Keratinocyte (primary cell): ENCODE measurements around the gene SYNE1. TPM values are rescaled to one million over a fixed set of nuclear protein-coding genes. Genes with fewer than 3 reads are reported as not detected.

ENCODE experiments used
- DNase-seq: peaks from one replicate; pipeline ENCODE4 v3.0.0-alpha.2; 2011; ENCODE audit warnings: low read depth, missing footprints, low spot score
- FAIRE-seq: peaks from 2 replicates; lab custom pipeline; 2011; peaks lifted over from hg19 to GRCh38; lab: Jason Lieb, UNC
- H2AFZ ChIP-seq: 2 replicates; pipeline ENCODE4 v1.6.0; 2012; ENCODE audit warnings: low read length, control low read depth, inconsistent platforms; ENCODE audit not compliant: control insufficient read depth
- H3K27ac ChIP-seq: 2 replicates; pipeline ENCODE4 v1.5.1; 2011; ENCODE audit warnings: low read length; ENCODE audit not compliant: control insufficient read depth, insufficient read depth
- H3K27me3 ChIP-seq: 3 replicates; pipeline ENCODE4 v1.6.0; 2011; ENCODE audit warnings: low read length; ENCODE audit not compliant: control insufficient read depth, insufficient read depth; ENCODE audit errors: extremely low read depth
- H3K36me3 ChIP-seq, 2 experiments: 2 replicates in 1 of 2; 3 replicates in 1 of 2; pipeline ENCODE4 v1.5.1; 2011; ENCODE audit warnings: low read length in 2 of 2, mild to moderate bottlenecking in 1 of 2; ENCODE audit not compliant: control insufficient read depth in 2 of 2, insufficient read depth in 2 of 2; ENCODE audit errors: extremely low read depth in 1 of 2
- H3K4me1 ChIP-seq: 3 replicates; pipeline ENCODE4 v1.5.1; 2011; ENCODE audit warnings: low read length; ENCODE audit not compliant: control insufficient read depth, insufficient read depth; ENCODE audit errors: extremely low read depth
- H3K4me2 ChIP-seq: 3 replicates; pipeline ENCODE4 v1.6.0; 2011; ENCODE audit warnings: low read depth, low read length; ENCODE audit not compliant: control insufficient read depth, insufficient read depth; ENCODE audit errors: extremely low read depth
- H3K4me3 ChIP-seq, 3 experiments: fragments of 200-600 bp in 1 of 3; sonication (generic) in 1 of 3; 2 replicates in 2 of 3; 3 replicates in 1 of 3; pipeline ENCODE4 v1.5.1; 2011 to 2016; ENCODE audit warnings: low read length in 3 of 3, mild to moderate bottlenecking in 3 of 3, control low read depth in 2 of 3, inconsistent platforms in 1 of 3, low read depth in 1 of 3, mixed read lengths in 1 of 3, mixed run types in 1 of 3, moderate library complexity in 1 of 3; ENCODE audit not compliant: control insufficient read depth in 2 of 3, insufficient read depth in 2 of 3; ENCODE audit errors: extremely low read depth in 1 of 3
- H3K79me2 ChIP-seq: 2 replicates; pipeline ENCODE4 v1.6.0; 2012; ENCODE audit warnings: low read length; ENCODE audit not compliant: control insufficient read depth, insufficient read depth
- H3K9ac ChIP-seq: 3 replicates; pipeline ENCODE4 v1.6.0; 2011; ENCODE audit warnings: low read length; ENCODE audit not compliant: control insufficient read depth, insufficient read depth; ENCODE audit errors: extremely low read depth
- H3K9me1 ChIP-seq: 3 replicates; pipeline ENCODE4 v1.6.0; 2011; ENCODE audit warnings: low read length; ENCODE audit not compliant: control insufficient read depth, insufficient read depth; ENCODE audit errors: extremely low read depth
- H3K9me3 ChIP-seq: 2 replicates; pipeline ENCODE4 v1.5.1; 2012; ENCODE audit warnings: low read depth, low read length; ENCODE audit not compliant: control insufficient read depth
- H4K20me1 ChIP-seq: 3 replicates; pipeline ENCODE4 v1.6.0; 2011; ENCODE audit warnings: low read length; ENCODE audit not compliant: control insufficient read depth, insufficient read depth; ENCODE audit errors: extremely low read depth
- EZH2 ChIP-seq: IDR thresholded peaks from one replicate; pipeline ENCODE4 v1.6.1; 2012; ENCODE audit warnings: inconsistent platforms, mild to moderate bottlenecking, low read length, moderate library complexity
- dilution Hi-C: fragments of 300-500 bp; cut with MboI; formaldehyde crosslinking; loops from one replicate; pipeline ENCODE4 v1.7.0; 2020; ENCODE audit warnings: low sequenced_read_pairs; ENCODE audit not compliant: extremely low pct_ligation_motif_present
- polyA plus RNA-seq, 5 experiments: library from polyadenylated mRNA; depleted of rRNA in 3 of 5; stranded (reverse) in 3 of 5; stranded (forward) in 1 of 5; unstranded in 1 of 5; fragments of >200 nt; gene quantifications; 1 replicate in 1 of 5; 2 replicates in 3 of 5; 3 replicates in 1 of 5; pipeline versions ENCODE4 v1.2.1 to v1.2.3, GENCODE V29; 2011 to 2012; ENCODE audit warnings: missing spikeins in 2 of 5, low read depth in 1 of 5, low replicate concordance in 1 of 5
- TF ChIP-seq, protein P1 (sequence below), 3 experiments: IDR thresholded peaks in 1 of 3; conservative IDR thresholded peaks in 1 of 3; optimal IDR thresholded peaks in 1 of 3; 2 replicates in 2 of 3; 3 replicates in 1 of 3; pipeline versions ENCODE3 to v1.5.1; 2011; ENCODE audit warnings: low read length in 3 of 3, mild to moderate bottlenecking in 3 of 3, moderate library complexity in 2 of 3, control low read depth in 1 of 3, inconsistent platforms in 1 of 3; ENCODE audit not compliant: insufficient read depth in 2 of 3; ENCODE audit errors: extremely low read depth in 1 of 3

SYNE1 gene
- polyA plus RNA-seq, 1 donor (not counting 4 experiments of a cell fraction or from before 2014, with no cell fraction given) = 4.0 TPM

DNA sequence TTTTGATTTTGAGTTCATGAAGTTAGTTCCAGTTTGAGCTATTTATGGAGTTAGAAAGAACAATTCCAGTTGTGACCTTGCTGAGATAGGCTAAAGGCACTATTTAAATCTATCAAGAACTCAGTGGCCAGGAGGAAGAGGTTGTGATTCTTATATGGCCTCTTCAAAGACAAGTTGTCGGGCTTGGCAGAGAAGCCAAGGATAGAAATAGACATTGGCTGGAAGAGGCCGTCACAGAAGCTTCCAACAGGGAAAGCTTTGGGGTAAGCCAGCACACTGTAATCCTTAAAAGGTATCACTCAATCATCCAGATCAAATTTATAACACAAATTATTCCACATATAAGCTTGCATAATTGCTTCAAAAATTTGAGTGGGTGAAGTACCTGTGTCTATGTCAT is 286.1 kb downstream of the SYNE1 start:
- H3K27ac ChIP-seq = no peak overlapping the region
- H3K79me2 ChIP-seq = no peaks in the 10 kb centered on the region
- no peaks in the 10 kb centered on the region for H3K9me3 ChIP-seq
- peaks cover 0 to 2% of the 10 kb centered on the region in 2 experiments for H3K36me3 ChIP-seq
- no peak overlapping the region for H3K4me3 ChIP-seq
- H4K20me1 ChIP-seq = no peaks in the 10 kb centered on the region
- FAIRE-seq (no peak), DNase-seq (no peak)
- no peak for TF ChIP-seq EZH2
- TF ChIP-seq, protein P1, sequence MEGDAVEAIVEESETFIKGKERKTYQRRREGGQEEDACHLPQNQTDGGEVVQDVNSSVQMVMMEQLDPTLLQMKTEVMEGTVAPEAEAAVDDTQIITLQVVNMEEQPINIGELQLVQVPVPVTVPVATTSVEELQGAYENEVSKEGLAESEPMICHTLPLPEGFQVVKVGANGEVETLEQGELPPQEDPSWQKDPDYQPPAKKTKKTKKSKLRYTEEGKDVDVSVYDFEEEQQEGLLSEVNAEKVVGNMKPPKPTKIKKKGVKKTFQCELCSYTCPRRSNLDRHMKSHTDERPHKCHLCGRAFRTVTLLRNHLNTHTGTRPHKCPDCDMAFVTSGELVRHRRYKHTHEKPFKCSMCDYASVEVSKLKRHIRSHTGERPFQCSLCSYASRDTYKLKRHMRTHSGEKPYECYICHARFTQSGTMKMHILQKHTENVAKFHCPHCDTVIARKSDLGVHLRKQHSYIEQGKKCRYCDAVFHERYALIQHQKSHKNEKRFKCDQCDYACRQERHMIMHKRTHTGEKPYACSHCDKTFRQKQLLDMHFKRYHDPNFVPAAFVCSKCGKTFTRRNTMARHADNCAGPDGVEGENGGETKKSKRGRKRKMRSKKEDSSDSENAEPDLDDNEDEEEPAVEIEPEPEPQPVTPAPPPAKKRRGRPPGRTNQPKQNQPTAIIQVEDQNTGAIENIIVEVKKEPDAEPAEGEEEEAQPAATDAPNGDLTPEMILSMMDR (optimal IDR thresholded peaks at IDR 0.05 in 1 of 3, IDR thresholded peaks at IDR 0.05 in 1 of 3, conservative IDR thresholded peaks at IDR 0.05 in 1 of 3; ENCODE audit: extremely low read depth in 1 of 3, insufficient read depth in 2 of 3, low read length in 3 of 3) = no peak
- H3K4me1 ChIP-seq = peaks cover 2% of the 10 kb centered on the region
- H3K4me2 ChIP-seq = no peak overlapping the region
- dilution Hi-C loops = no loop called here
- H3K9me1 ChIP-seq = no peaks in the 10 kb centered on the region
- no peaks in the 10 kb centered on the region for H3K27me3 ChIP-seq
- no peak overlapping the region for H3K9ac ChIP-seq
- H2AFZ ChIP-seq = no peak overlapping the region

DNA sequence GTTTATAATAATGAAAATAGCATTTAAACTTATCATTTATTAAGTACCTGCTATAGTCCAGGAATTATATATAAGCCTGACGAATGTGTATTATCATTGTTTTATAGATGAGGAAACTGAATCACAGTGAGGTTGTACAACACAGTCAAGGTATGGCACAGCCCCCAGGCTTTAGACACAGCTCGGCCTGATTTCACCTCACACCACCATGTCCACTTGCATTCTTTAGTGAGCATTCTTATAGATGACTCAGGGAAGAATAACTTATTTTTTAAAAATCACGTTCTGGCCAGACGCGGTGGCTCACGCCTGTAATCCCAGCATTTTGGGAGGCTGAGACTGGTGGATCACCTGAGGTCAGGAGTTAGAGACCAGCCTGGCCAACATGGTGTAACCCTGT is 289.0 kb downstream of the SYNE1 start:
- no peak for TF ChIP-seq EZH2
- TF ChIP-seq, protein P1 (optimal IDR thresholded peaks at IDR 0.05 in 1 of 3, IDR thresholded peaks at IDR 0.05 in 1 of 3, conservative IDR thresholded peaks at IDR 0.05 in 1 of 3; ENCODE audit: extremely low read depth in 1 of 3, insufficient read depth in 2 of 3, low read length in 3 of 3) = no peak
- no peak for FAIRE-seq
- no peak overlapping the region for H2AFZ ChIP-seq
- no peaks in the 10 kb centered on the region for H3K27me3 ChIP-seq
- dilution Hi-C loops = no loop called here
- no peak for DNase-seq
- no peaks in the 10 kb centered on the region for H3K9me1 ChIP-seq
- no peaks in the 10 kb centered on the region for H4K20me1 ChIP-seq
- H3K4me3 ChIP-seq = no peak overlapping the region
- no peaks in the 10 kb centered on the region for H3K4me1 ChIP-seq
- no peak overlapping the region for H3K4me2 ChIP-seq
- H3K9me3 ChIP-seq = no peaks in the 10 kb centered on the region
- no peak overlapping the region for H3K9ac ChIP-seq
- no peak overlapping the region for H3K27ac ChIP-seq
- no peaks in the 10 kb centered on the region for H3K79me2 ChIP-seq
- peaks cover 0 to 2% of the 10 kb centered on the region in 2 experiments for H3K36me3 ChIP-seq
